Coronary artery (tissue), 2 donors: ENCODE results near the gene RGS9BP.
"Not testable (repeated sequence)": the region's sequence is repeated elsewhere in the genome, so short reads cannot be mapped to it uniquely, and the experiment has no call there.

ENCODE experiments used
- DNase-seq: peaks from one replicate; pipeline ENCODE4 v3.0.0-alpha.2; 2017; ENCODE audit warnings: low spot score
- H3K27ac ChIP-seq, 2 donors: fragments of 200-600 bp; sonication (generic); one replicate each; pipeline ENCODE4 v1.5.1; 2016 to 2019
- H3K4me3 ChIP-seq: fragments of 200-600 bp; sonication (generic); 2 replicates; pipeline ENCODE4 v1.5.1; 2016; ENCODE audit warnings: mild to moderate bottlenecking, moderate library complexity
- CTCF ChIP-seq: fragments of 200-600 bp; sonication (generic); IDR thresholded peaks from one replicate; pipeline ENCODE4 v1.5.1; 2019; ENCODE audit warnings: antibody characterized with exemption

Gene RGS9BP

GRCh38 chr19:32708457-32708856, 32.8 kb downstream of the RGS9BP start:
- H3K4me3 ChIP-seq: no peak overlapping the region
- no peak for DNase-seq
- TF ChIP-seq CTCF: no peak
- H3K27ac ChIP-seq: no peak overlapping the region

GRCh38 chr19:32709032-32709431, 33.4 kb downstream of the RGS9BP start:
- Histone ChIP-seq H3K27ac (no peak overlapping the region), H3K4me3 (no peak overlapping the region)
- TF ChIP-seq CTCF: no peak
- DNase-seq: no peak

- no peak for DNase-seq
- H3K4me3 ChIP-seq: no peak overlapping the region
- H3K27ac ChIP-seq: no peak overlapping the region
- no peak for TF ChIP-seq CTCF
Observed at GRCh38 chr19:32711747-32712146, 36.1 kb downstream of the RGS9BP start.

- not testable (repeated sequence) for H3K27ac ChIP-seq, DNase-seq, H3K4me3 ChIP-seq
Observed at GRCh38 chr19:32716203-32716602, 40.6 kb downstream of the RGS9BP start.

GRCh38 chr19:32717496-32717895, 41.8 kb downstream of the RGS9BP start:
- no peak overlapping the region for H3K27ac ChIP-seq

GRCh38 chr19:32718286-32718685, 42.6 kb downstream of the RGS9BP start:
- Histone ChIP-seq H3K4me3 (no peak overlapping the region), H3K27ac (no peak overlapping the region)
- TF ChIP-seq CTCF: no peak
- no peak for DNase-seq

More at GRCh38 chr19:32717496-32717895, 41.8 kb downstream of the RGS9BP start:
- no peak overlapping the region for H3K4me3 ChIP-seq
- TF ChIP-seq CTCF: no peak
- DNase-seq: no peak

- no peak for DNase-seq
- Histone ChIP-seq H3K4me3 (no peak within 1 kb of the TSS), H3K27ac (no peak within 1 kb of the TSS)
- no peak for TF ChIP-seq CTCF
Observed at GRCh38 chr19:32719611-32720059, 44.0 kb downstream of the RGS9BP start, which contains the start of gene TDRD12. Gene TDRD12, plus strand, starts transcription at chr19:32719767. Its CDS starts 306 bp downstream, at chr19:32720073.
